Measurements from ENCODE around the gene ERICH6.
A peak's percentile ranks its signal among the peaks of the same experiment; 100 is the strongest.

The ERICH6 gene

GRCh38 chr3:150666167-150666566, 37.6 kb downstream of the ERICH6 start:
- no peak overlapping the region for H3K4me3 ChIP-seq (ENCODE audit: insufficient read depth in 1 of 2, low read depth in 1 of 2, low read length in 2 of 2)
- H2BK12ac ChIP-seq (ENCODE audit: low read length in 2 of 2): no peak overlapping the region
- no peaks in the 10 kb centered on the region for H3K36me3 ChIP-seq (ENCODE audit: control insufficient read depth in 1 of 2, insufficient read depth in 2 of 2, low read depth in 1 of 2, low read length in 2 of 2)
- H3K27ac ChIP-seq (ENCODE audit: low read length, poor library complexity, severe bottlenecking): no peak overlapping the region
- H2BK15ac ChIP-seq (ENCODE audit: low read depth, poor library complexity, severe bottlenecking): no peak overlapping the region
- H3K27me3 ChIP-seq (ENCODE audit: control insufficient read depth in 1 of 2, insufficient read depth in 1 of 2, low read length in 2 of 2): peaks cover 0 to 5% of the 10 kb centered on the region in 2 experiments
- no peaks in the 10 kb centered on the region for H3K9me3 ChIP-seq (ENCODE audit: control insufficient read depth, low read length)
- 86% methylated on average over 4 of the region's 5 CpGs for WGBS
- H2BK120ac ChIP-seq (ENCODE audit: low read depth, low read length): no peak overlapping the region
- DNase-seq: no peak
- no peak overlapping the region for H3K18ac ChIP-seq (ENCODE audit: low read depth in 1 of 2, low read length in 2 of 2)
- peak overlapping the region in 1 of 2 experiments; percentile 65 for H3K14ac ChIP-seq (ENCODE audit: low read length in 2 of 2)
- H2AK5ac ChIP-seq (ENCODE audit: low read length, severe bottlenecking): no peak overlapping the region
- no peak overlapping the region for H3K4ac ChIP-seq (ENCODE audit: low read depth in 1 of 2, low read length in 2 of 2)
- no peaks in the 10 kb centered on the region for H3K79me1 ChIP-seq (replicated peaks; ENCODE audit: low read length, poor library complexity, severe bottlenecking)
- no peak overlapping the region for H3K4me2 ChIP-seq (ENCODE audit: low read length, poor library complexity, severe bottlenecking)
- no peak overlapping the region for H4K8ac ChIP-seq (ENCODE audit: low read length)
- peak overlapping the region in 1 of 2 experiments; percentile 40 for H3K23ac ChIP-seq (ENCODE audit: low read length in 2 of 2)
- no peak overlapping the region for H2BK5ac ChIP-seq (ENCODE audit: low read depth, low read length, poor library complexity, severe bottlenecking)
- H2AFZ ChIP-seq (ENCODE audit: low read depth, low read length): no peak overlapping the region
- H3K4me1 ChIP-seq (ENCODE audit: control insufficient read depth, insufficient read depth, low read depth, low read length): no peaks in the 10 kb centered on the region
- no peak overlapping the region for H3K9ac ChIP-seq (ENCODE audit: low read length)
- H4K91ac ChIP-seq (ENCODE audit: low read length): no peak overlapping the region

DNA sequence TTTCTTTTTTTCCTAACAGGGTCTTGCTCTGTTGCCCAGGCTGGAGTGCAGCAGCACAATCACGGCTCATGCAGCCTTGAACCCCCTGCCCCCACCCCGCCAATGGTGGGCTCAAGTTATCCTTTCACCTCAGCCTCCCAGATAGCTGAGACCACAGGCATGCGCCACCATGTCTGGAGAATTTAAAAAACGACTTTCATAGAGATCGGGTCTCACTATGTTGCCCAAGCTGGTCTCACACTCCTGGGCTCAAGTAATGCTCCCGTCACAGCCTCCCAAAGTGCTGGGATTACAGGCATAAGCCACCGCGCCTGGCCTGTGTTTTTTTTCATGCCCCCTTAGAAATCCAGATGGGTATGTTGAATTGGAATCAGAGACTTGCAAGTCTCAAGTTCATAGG, 40.3 kb downstream of the ERICH6 start:
- Histone ChIP-seq H3K4me1 (ENCODE audit: control insufficient read depth, insufficient read depth, low read depth, low read length) (no peaks in the 10 kb centered on the region), H3K27ac (ENCODE audit: low read length, poor library complexity, severe bottlenecking) (no peak overlapping the region), H3K4me3 (ENCODE audit: insufficient read depth in 1 of 2, low read depth in 1 of 2, low read length in 2 of 2) (no peak overlapping the region)

GRCh38 chr3:150662410-150663200, 41.1 kb downstream of the ERICH6 start:
- H3K14ac ChIP-seq (ENCODE audit: low read length in 2 of 2): no peak overlapping the region
- H2BK120ac ChIP-seq (ENCODE audit: low read depth, low read length): no peak overlapping the region
- H3K4me1 ChIP-seq (ENCODE audit: control insufficient read depth, insufficient read depth, low read depth, low read length): no peaks in the 10 kb centered on the region
- no peak overlapping the region for H4K91ac ChIP-seq (ENCODE audit: low read length)
- H2BK5ac ChIP-seq (ENCODE audit: low read depth, low read length, poor library complexity, severe bottlenecking): no peak overlapping the region
- no peak overlapping the region for H2BK15ac ChIP-seq (ENCODE audit: low read depth, poor library complexity, severe bottlenecking)
- no peak overlapping the region for H3K4me3 ChIP-seq (ENCODE audit: insufficient read depth in 1 of 2, low read depth in 1 of 2, low read length in 2 of 2)
- H3K9me3 ChIP-seq (ENCODE audit: control insufficient read depth, low read length): no peaks in the 10 kb centered on the region
- H3K36me3 ChIP-seq (ENCODE audit: control insufficient read depth in 1 of 2, insufficient read depth in 2 of 2, low read depth in 1 of 2, low read length in 2 of 2): no peaks in the 10 kb centered on the region
- H2BK12ac ChIP-seq (ENCODE audit: low read length in 2 of 2): no peak overlapping the region
- no peak overlapping the region for H3K18ac ChIP-seq (ENCODE audit: low read depth in 1 of 2, low read length in 2 of 2)
- H3K23ac ChIP-seq (ENCODE audit: low read length in 2 of 2): no peak overlapping the region
- no peak overlapping the region for H2AK5ac ChIP-seq (ENCODE audit: low read length, severe bottlenecking)
- H3K9ac ChIP-seq (ENCODE audit: low read length): no peak overlapping the region
- H3K4ac ChIP-seq (ENCODE audit: low read depth in 1 of 2, low read length in 2 of 2): no peak overlapping the region
- 82% methylated on average over 7 of the region's 7 CpGs for WGBS
- H2AFZ ChIP-seq (ENCODE audit: low read depth, low read length): no peak overlapping the region
- no peak overlapping the region for H3K27ac ChIP-seq (ENCODE audit: low read length, poor library complexity, severe bottlenecking)
- H3K79me1 ChIP-seq (replicated peaks; ENCODE audit: low read length, poor library complexity, severe bottlenecking): no peaks in the 10 kb centered on the region
- peaks cover 0 to 9% of the 10 kb centered on the region in 2 experiments for H3K27me3 ChIP-seq (ENCODE audit: control insufficient read depth in 1 of 2, insufficient read depth in 1 of 2, low read length in 2 of 2)
- no peak overlapping the region for H3K4me2 ChIP-seq (ENCODE audit: low read length, poor library complexity, severe bottlenecking)
- DNase-seq: no peak
- H4K8ac ChIP-seq (ENCODE audit: low read length): no peak overlapping the region

More for the DNA sequence above, 40.3 kb downstream of the ERICH6 start:
- Histone ChIP-seq H2BK120ac (ENCODE audit: low read depth, low read length) (no peak overlapping the region), H3K4me2 (ENCODE audit: low read length, poor library complexity, severe bottlenecking) (no peak overlapping the region), H3K79me1 (replicated peaks; ENCODE audit: low read length, poor library complexity, severe bottlenecking) (no peaks in the 10 kb centered on the region), H2BK5ac (ENCODE audit: low read depth, low read length, poor library complexity, severe bottlenecking) (no peak overlapping the region), H2BK12ac (ENCODE audit: low read length in 2 of 2) (no peak overlapping the region), H3K4ac (ENCODE audit: low read depth in 1 of 2, low read length in 2 of 2) (no peak overlapping the region), H4K91ac (ENCODE audit: low read length) (no peak overlapping the region), H2AFZ (ENCODE audit: low read depth, low read length) (no peak overlapping the region), H3K23ac (ENCODE audit: low read length in 2 of 2) (no peak overlapping the region), H3K9ac (ENCODE audit: low read length) (no peak overlapping the region), H3K9me3 (ENCODE audit: control insufficient read depth, low read length) (no peaks in the 10 kb centered on the region), H3K14ac (ENCODE audit: low read length in 2 of 2) (no peak overlapping the region), H2BK15ac (ENCODE audit: low read depth, poor library complexity, severe bottlenecking) (no peak overlapping the region), H3K27me3 (ENCODE audit: control insufficient read depth in 1 of 2, insufficient read depth in 1 of 2, low read length in 2 of 2) (peaks cover 0 to 9% of the 10 kb centered on the region in 2 experiments), H2AK5ac (ENCODE audit: low read length, severe bottlenecking) (no peak overlapping the region), H3K18ac (ENCODE audit: low read depth in 1 of 2, low read length in 2 of 2) (no peak overlapping the region), H3K36me3 (ENCODE audit: control insufficient read depth in 1 of 2, insufficient read depth in 2 of 2, low read depth in 1 of 2, low read length in 2 of 2) (no peaks in the 10 kb centered on the region), H4K8ac (ENCODE audit: low read length) (no peak overlapping the region)
- WGBS: 93% methylated on average over 8 of the region's 8 CpGs
- no peak for DNase-seq

DNA sequence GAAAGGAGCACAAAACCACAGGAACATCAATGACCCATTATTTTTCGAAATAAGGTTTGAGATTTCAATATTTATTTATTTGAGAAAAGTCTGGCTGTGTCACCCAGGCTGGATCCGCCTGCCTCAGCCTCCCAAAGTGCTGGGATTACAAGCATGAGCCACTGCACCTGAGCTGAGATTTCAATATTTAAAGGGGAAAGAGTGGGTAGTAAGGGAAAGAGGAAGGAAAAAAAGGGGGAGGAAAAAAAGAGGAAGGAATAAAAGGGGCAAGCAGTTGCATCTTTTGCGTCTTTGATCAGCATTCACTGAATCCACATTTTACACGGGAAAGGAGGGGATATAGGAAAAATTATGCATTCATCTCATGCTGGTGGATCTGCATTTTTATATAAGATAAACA, 47.4 kb downstream of the ERICH6 start:
- no peak overlapping the region for H3K4me3 ChIP-seq (ENCODE audit: insufficient read depth in 1 of 2, low read depth in 1 of 2, low read length in 2 of 2)
- no peak overlapping the region for H2BK120ac ChIP-seq (ENCODE audit: low read depth, low read length)
- no peak overlapping the region for H3K14ac ChIP-seq (ENCODE audit: low read length in 2 of 2)
- 86% methylated on average over 4 of the region's 4 CpGs for WGBS
- H4K8ac ChIP-seq (ENCODE audit: low read length): no peak overlapping the region
- no peak overlapping the region for H2BK12ac ChIP-seq (ENCODE audit: low read length in 2 of 2)
- no peak overlapping the region for H3K4ac ChIP-seq (ENCODE audit: low read depth in 1 of 2, low read length in 2 of 2)
- no peak overlapping the region for H2AK5ac ChIP-seq (ENCODE audit: low read length, severe bottlenecking)
- H3K79me1 ChIP-seq (replicated peaks; ENCODE audit: low read length, poor library complexity, severe bottlenecking): no peaks in the 10 kb centered on the region
- H3K9ac ChIP-seq (ENCODE audit: low read length): no peak overlapping the region
- no peak overlapping the region for H3K18ac ChIP-seq (ENCODE audit: low read depth in 1 of 2, low read length in 2 of 2)
- H3K27me3 ChIP-seq (ENCODE audit: control insufficient read depth in 1 of 2, insufficient read depth in 1 of 2, low read length in 2 of 2): peaks cover 0 to 4% of the 10 kb centered on the region in 2 experiments
- H3K27ac ChIP-seq (ENCODE audit: low read length, poor library complexity, severe bottlenecking): no peak overlapping the region
- no peak overlapping the region for H4K91ac ChIP-seq (ENCODE audit: low read length)
- H3K36me3 ChIP-seq (ENCODE audit: control insufficient read depth in 1 of 2, insufficient read depth in 2 of 2, low read depth in 1 of 2, low read length in 2 of 2): no peaks in the 10 kb centered on the region
- H2BK5ac ChIP-seq (ENCODE audit: low read depth, low read length, poor library complexity, severe bottlenecking): no peak overlapping the region
- H3K4me2 ChIP-seq (ENCODE audit: low read length, poor library complexity, severe bottlenecking): no peak overlapping the region
- DNase-seq: no peak
- no peak overlapping the region for H3K23ac ChIP-seq (ENCODE audit: low read length in 2 of 2)
- no peak overlapping the region for H2BK15ac ChIP-seq (ENCODE audit: low read depth, poor library complexity, severe bottlenecking)
- no peaks in the 10 kb centered on the region for H3K9me3 ChIP-seq (ENCODE audit: control insufficient read depth, low read length)
- H2AFZ ChIP-seq (ENCODE audit: low read depth, low read length): no peak overlapping the region
- H3K4me1 ChIP-seq (ENCODE audit: control insufficient read depth, insufficient read depth, low read depth, low read length): no peaks in the 10 kb centered on the region
